NCI-H1694 treated with DMSO at 0.1 percent for 48 hours (cell line): Measurements from ENCODE around the gene CTDNEP1.

Experiments used
- DNase-seq: peaks from one replicate; lab custom pipeline; 2025; lab: John Stamatoyannopoulos, UW

Gene CTDNEP1

DNA sequence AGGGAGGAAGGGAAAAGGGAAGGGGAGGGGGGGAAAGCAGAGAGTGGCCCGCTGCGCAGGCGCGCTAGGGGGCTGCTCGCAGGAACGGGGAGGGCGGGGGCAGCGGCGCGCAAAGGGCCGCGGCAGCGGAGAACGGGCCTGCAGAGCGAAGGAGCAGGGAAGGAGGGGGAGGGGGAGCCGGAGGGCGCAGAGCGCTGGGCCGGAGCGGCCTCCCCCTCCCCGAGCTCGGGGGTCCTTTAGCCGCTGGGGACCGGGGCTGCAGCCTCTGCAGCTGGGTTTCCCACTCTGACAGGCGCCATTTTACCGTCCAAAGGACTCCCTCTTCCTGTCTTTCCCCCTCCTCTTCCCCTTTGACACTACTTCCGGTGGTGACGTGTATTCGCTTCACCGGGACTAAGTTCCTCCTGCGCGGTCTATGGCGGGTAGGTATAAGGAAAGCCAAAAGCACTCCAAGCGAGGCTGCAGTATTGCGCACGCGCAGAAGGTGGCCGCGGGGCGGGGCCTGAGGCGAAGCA lies at the start of gene CTDNEP1:
TSS of gene CTDNEP1 (minus strand) at position 74 of the 515 bp plus-strand sequence. CDS start 438 bp downstream, outside the sequence.
- peak; percentile 99 for DNase-seq

DNA sequence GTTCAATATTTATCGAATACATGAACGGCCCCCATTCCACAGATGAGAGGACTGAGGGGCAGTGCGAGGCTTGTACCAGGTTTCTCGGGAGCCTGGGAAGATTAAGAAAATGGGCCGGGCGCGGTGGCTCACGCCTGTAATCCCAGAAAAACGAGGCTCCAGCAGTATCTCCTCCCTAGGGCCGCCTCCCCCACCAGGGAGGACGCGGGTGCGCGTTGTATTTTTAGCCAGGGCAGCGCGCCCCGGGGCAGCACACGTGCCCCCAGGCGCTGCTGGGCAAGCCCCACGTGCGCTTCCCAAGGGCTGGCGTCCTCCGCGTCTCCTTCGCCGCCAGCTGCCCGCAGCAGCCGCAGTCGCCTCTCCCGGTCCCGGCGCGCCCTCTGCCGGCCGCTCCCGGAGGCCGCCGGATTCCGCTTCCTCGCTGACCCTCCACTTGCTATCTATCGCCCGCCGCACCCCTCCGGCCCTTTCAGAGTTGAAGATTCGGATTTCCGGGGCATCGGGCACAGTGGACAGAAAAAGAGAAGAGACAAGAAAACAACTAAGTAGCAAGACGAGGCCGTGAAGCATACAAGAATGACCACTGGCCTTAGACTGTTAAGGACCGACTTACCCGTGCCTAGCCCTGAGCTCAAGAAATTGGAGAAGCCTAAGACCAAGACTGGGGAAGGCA lies 44.8 kb upstream of the CTDNEP1 start:
- peak; percentile 30 for DNase-seq

DNA sequence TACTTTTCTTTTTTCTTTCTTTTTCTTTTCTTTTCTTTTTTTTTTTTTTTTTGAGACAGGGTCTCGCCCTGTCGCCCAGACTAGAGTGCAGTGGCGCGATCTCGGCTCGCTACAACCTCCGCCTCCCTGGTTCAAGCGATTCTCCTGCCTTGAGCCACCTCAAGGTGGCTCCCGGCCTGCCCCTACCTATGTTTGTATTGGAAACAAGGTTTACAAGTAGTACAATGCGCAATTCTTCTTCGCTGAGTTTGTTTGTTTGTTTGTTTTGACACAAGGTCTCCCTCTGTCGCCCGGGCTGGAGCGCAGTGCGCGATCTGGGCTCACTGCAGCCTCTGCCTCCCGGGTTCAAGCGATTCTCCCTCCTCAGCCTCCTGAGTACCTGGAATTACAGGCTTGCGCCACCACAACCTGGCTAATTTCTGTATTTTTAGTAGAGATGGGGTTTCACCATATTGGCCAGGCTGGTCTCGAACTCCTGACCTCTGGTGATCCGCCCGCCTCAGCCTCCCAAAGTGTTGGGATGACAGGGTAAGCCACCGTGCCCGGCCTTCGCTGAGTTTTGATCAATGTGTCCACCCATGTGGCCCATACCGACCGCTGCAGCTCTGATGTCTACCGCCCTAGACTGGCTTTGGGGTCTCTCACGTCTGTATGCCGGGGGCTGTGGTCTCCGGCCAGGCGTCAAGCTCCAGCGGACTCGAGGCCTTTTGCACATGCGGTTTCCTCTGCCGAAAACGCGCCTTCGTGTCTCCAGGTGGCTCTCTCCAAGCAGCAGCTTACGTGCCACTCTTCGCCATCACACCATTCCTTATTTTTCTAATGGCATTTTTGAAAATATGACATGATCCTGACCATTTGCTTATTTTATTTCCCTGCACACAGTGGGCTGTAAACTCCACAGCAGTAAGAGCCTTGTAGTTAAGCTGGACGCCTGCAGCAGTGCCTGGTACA lies 44.0 kb upstream of the CTDNEP1 start:
- DNase-seq, result no peak

DNA sequence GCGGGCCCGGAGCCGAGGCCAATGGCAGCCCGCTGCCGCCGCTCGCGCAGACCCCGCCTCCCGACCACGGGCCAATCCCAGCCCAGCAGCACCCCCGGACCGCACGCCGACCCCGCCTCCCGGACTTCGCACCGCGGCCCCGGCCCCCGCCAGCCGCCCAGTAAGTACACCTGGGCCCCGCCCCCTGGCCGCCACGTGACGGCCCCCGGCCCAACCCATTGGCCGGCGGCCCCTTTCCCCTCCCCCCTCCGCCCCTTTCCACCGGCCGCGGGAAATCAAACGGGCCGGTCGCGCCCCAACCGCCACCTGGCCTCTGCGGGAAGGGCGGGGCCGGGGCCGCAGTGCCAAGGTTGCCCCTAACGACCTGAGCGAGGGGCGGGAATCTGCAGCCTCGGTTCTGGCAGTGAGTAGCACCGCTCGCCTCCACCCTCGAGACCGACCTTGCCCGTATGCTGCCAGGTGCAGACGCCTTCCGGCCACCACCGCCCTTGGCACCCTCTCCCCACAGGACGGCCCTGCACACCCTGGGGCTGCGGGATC lies 43.1 kb upstream of the CTDNEP1 start, which contains the start of gene YBX2:
TSS of gene YBX2 (minus strand) at position 26 of the 540 bp plus-strand sequence. CDS start 139 bp downstream, outside the sequence.
- peak; percentile 27 for DNase-seq

DNA sequence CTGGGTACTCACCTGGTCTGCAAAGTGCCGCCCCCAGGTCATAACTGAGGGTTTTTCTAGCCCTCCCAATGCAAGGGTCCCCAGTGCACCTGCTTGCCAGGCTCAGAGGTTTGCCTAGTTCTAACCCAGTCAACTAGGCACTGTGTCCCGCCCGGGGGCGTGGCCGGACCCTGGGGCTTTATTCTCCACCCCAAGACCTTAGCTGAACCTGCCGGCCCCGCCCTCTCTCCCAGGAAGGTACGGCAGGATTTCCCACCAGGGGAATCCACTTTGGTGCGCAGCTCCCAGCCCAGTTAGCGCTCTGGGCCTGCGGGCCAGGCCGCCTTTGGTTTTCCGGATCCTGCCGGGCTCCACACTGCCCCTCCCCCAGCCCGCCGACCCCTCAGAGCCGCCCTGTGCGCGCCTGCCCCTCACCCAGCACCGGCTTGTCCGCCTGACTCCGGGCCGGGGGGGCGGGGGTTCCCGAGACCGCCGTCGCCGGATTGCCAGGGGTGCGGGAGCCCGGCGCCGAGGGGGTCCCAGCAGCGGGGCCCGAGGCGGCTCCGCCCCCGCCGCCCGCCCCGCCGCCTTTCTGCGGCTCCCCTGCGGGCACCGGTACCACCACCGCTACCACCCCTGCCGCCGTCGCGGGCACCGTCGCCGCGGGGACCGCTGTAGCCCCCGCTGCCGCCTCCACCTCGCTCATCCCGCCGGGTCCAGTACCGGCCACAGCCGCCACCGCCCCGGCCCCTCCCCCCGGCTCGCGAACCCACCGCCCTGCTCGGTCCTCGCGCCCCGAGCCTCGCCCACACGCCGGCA lies 42.5 kb upstream of the CTDNEP1 start:
- no peak for DNase-seq

DNA sequence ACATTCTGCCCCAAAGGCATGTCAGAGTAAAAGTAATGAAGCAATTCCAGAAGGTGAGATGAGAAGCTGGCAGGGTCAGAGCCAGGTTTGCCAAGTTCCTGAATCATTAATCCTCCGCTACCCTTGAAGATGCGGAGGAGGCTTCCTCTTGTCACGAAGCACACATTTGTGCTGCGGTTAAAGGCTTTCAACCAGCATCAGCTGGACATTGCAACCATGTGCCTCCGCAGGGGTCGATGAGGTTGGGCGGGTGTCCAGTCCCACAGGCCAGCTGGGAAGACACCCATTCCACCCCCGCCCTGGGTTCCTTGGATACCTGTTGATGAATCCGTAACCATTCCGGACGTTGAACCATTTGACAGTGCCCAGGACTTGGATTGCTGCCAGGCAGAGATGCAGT lies 41.6 kb upstream of the CTDNEP1 start:
- no peak for DNase-seq

DNA sequence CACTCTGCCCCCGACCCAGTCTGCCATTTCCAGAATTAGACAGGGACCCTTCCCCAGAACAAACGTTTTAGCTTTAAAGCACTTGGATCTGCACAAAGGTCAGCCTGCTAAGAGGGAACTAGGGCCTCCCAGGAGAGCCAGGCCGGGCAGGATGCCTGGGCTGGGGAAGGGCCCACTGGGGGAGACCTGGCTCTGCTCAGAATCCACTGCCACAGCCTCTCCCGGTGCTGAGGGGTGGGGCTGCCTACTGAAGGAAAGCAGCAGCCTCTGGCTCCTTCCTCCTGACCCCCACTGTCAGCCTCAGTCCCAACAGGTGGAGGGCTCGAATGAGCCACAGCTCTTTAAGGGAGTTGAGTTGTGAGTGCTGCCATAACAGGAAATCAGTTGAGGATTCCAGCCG lies 41.2 kb upstream of the CTDNEP1 start:
- DNase-seq, result no peak

DNA sequence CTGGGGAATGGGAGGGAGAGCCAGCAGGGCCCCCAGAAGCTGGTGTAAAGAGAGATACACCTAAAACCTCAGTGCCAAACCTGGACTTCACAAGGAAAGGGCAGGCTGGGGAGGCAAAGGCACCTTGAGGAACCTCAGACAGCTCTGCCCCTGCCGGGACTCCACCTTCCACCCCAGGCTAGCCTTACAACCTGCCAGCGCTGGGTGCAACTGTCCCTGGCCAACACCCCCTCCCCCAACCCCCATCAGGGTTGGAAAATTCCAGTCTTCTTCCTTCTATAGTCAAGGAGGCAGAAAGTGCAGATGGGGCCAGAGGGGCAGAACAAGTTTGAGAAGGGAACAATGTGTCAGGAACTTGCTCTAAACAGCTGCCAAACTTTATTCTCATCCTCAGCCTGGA lies 40.7 kb upstream of the CTDNEP1 start:
- no peak for DNase-seq

DNA sequence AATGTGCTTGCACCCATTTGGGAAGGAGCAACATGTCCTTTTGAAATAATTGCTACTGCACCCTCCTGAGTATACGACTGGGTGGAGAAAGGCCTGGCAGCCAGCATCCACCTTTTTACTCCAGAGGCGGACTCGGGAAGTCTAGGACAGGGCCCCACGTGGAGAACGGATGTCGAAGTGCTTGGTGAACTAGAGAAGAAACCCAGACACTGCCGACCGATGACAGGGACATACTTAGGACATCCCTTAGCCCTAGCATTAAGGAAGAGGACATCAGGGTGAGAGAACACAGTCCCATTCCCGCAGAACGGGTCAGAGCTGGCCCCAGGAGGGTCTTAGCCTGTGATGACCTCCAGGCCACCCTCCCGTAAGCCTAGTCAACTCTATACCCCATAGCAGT lies 39.2 kb upstream of the CTDNEP1 start:
- DNase-seq, result no peak

DNA sequence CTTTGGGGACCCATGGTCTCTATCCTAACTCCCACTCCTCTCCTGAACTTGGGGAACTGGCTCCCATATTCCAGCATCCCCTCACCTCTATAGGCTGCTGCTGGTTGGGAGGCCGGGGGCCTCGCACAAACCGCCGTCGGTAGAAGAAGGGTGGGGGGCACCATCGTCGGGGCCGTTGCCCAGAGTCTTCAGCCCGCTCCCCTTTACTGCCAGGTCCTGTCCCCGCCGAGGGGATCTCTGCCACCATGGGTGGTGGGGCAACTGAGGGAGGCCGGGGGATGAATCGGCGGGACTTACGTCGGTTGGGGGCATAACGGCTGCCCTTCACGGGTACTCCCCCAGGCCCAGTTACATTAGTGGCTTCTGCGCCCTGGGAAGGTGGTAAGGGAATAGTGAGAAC lies 38.6 kb upstream of the CTDNEP1 start:
- DNase-seq, result no peak

DNA sequence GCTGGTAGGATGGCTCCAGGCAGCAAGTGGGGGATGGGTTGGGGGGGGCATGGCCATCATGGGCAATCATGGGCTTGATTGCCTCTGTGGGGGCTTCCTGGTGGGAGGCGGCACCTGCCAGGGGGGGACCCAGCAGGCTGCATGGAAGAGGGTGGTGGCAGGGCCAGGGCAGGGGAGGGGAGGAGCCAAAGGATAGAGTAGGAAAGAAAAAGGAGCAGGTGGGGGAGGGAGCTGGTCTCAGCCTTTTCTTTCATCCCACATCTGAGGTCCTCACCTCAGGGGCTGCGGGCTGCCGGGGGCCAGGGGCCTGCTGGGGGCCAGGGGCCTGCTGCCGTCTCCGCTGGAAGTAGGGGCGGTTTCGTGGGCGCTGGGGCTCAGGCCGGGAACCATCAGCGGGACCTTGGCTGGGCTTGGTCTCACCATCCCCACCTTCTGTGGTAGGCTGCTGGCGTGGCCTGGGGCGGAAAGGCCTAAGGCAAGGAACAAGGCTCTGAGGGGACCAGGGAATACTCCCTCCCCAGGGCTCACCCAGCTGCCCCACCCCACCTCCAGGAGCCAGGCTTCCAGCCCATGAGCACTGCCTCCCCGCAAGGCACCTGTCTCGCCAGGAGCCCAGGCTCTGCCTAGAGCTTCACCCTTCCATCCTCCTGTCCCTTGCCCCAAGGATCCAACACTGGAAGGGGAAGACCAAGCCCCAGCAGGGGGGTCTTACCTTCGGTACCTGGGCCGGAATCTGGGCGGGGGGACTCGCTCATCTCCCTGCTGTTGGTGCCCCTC lies 37.9 kb upstream of the CTDNEP1 start:
- no peak for DNase-seq

DNA sequence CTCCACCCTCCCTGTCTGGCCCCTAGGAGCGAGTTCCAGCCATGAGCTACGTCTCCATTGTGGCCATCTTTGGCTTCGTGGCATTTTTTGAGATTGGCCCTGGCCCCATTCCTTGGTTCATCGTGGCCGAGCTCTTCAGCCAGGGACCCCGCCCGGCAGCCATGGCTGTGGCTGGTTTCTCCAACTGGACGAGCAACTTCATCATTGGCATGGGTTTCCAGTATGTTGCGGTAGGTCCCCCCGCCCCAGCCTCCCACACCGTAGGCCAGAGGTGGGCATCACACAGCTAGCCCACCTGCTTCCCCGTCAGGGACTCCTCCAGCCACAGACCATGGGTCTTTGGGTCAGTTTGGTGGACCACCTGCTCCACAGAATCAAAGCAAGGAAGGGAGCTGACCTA lies 34.1 kb upstream of the CTDNEP1 start:
- DNase-seq, result no peak

DNA sequence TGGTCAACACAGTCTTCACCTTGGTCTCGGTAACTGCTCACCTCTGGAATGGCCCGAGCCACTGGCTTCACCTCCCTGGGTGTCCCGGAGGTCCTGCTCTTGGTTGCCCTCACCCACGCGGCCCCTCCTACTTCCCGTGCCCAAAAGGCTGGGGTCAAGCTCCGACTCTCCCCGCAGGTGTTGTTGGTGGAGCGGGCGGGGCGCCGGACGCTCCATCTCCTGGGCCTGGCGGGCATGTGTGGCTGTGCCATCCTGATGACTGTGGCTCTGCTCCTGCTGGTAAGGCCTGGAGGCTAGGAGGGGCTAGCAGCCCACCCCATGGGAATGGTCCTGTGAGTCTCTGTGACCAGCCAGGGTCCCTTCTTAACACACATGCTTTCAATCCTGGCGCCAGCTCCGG lies 33.4 kb upstream of the CTDNEP1 start:
- DNase-seq, result no peak

DNA sequence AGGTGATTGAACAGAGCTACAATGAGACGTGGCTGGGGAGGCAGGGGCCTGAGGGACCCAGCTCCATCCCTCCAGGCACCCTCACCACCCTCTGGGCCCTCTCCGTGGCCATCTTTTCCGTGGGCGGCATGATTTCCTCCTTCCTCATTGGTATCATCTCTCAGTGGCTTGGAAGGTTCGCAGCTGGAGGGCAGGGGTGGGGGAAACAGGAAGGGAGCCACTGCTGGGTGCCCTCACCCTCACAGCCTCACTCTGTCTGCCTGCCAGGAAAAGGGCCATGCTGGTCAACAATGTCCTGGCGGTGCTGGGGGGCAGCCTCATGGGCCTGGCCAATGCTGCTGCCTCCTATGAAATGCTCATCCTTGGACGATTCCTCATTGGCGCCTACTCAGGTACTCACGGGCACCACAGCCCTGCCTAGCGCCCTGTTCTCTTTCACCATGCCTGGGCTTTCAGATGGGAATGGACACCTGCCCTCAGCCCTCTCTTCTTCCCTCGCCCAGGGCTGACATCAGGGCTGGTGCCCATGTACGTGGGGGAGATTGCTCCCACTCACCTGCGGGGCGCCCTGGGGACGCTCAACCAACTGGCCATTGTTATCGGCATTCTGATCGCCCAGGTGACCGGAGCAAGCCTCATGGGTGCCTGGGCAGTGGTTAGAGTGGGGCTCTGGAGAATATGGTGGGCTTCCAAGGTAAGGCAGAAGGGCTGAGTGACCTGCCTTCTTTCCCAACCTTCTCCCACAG lies 32.1 kb upstream of the CTDNEP1 start:
- no peak for DNase-seq

DNA sequence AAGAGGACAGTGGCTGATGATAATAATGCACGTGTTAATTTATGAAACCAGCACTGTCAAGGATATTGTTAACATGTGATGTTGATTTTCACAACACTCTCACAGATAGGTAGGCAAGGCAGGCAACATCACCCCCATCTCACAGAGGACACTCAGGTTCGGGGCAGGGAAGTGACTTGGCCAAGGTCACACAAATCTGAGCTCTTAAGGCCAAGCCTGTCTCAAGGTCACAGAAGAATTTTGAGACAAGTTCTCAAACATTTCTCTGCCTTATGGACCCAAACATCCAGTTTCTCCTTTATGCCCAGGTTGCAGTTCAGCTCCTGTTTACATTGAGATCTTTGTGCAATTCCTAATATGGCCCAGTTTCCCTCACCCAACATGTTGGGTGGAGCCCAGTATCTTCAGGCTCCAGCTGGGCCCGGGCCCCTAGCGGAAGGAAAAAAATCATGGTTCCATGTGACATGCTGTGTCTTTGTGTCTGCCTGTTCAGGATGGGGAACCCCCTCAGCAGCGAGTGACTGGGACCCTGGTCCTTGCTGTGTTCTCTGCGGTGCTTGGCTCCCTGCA lies 31.3 kb upstream of the CTDNEP1 start:
- DNase-seq, result no peak

DNA sequence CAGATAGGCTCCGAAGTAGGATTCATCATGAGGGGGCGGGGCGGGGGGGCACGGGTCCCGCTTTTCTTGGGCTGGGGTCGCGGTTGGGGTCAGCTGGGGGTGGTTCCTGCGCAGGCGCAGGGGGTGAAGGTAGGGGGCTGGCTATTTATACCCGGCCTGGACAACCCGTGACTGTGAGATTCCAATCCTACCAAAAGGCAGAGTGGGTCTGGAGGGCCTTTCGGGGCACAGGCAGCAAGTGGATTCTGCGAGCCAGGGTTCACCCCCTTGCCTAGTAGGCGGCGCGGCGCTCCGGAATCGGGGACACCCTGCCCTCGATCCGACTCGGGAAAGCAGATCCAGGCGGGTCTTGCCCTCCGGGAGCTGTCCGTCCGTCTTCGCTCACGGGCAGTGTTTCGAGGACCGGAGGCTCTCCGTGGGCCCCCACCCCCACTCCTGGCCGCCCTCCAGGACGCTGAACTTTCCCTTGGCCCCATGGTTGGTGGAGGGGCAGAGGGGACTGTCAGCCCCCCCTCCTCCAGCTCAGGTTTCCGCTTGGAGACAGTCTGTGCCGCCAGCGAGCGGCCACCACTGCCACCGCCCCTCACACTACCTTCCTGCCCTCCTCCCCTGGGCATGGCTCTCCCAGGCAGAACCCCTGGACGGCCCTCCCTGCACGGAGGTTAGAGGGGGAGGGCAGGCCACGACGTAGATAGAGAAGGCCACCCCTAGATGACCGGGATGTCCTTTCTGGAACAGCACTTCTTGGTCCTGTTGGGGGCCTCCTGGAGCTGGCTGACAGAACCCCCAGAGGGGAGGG lies 30.6 kb upstream of the CTDNEP1 start:
- no peak for DNase-seq

DNA sequence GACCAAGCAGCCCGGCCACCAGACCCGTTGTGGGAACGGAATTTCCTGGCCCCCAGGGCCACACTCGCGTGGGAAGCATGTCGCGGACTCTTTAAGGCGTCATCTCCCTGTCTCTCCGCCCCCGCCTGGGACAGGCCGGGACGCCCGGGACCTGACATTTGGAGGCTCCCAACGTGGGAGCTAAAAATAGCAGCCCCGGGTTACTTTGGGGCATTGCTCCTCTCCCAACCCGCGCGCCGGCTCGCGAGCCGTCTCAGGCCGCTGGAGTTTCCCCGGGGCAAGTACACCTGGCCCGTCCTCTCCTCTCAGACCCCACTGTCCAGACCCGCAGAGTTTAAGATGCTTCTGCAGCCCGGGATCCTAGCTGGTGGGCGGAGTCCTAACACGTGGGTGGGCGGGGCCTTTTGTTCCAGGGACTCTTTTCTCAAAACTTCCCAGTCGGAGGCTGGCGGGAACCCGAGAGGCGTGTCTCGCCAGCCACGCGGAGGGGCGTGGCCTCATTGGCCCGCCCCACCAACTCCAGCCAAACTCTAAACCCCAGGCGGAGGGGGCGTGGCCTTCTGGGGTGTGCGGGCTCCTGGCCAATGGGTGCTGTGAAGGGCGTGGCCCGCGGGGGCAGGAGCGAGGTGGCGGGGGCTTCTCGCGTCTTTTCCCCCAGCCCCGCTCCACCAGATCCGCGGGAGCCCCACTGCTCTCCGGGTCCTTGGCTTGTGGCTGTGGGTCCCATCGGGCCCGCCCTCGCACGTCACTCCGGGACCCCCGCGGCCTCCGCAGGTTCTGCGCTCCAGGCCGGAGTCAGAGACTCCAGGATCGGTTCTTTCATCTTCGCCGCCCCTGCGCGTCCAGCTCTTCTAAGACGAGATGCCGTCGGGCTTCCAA lies 29.8 kb upstream of the CTDNEP1 start, which contains the start of gene SLC2A4:
TSS of gene SLC2A4 (plus strand) at position 645 of the 879 bp plus-strand sequence. CDS start at position 862, 217 bp downstream.
- DNase-seq, result peak; percentile 48

DNA sequence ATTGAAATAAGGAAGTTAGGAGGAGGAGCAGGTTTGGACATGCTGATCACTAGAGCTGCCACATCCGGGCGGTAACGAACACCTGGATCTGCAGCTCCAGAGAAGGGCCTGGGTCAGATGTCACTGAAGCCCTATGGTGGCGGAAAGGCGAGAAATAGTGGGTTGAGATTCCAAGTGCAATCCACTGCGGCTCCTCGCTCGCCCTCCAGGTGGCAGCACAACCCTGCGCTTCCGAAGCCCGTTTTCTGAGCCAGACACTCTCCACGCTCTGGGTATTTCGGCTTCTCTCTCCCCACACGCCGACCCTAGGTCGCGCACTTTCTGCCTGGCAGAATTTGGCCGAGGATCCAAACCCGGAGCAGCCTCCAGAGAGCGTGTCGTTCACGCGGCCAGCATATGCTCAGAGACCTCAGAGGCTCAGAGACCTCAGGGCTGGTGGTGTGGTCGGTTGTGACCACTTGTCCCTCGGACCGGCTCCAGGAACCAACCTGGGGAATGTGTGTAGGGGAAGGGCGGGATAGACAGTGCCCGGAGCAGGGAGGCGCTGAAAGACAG lies 29.1 kb upstream of the CTDNEP1 start:
- peak; percentile 83 for DNase-seq
